Measurements from ENCODE around the gene RABL6.

DNA sequence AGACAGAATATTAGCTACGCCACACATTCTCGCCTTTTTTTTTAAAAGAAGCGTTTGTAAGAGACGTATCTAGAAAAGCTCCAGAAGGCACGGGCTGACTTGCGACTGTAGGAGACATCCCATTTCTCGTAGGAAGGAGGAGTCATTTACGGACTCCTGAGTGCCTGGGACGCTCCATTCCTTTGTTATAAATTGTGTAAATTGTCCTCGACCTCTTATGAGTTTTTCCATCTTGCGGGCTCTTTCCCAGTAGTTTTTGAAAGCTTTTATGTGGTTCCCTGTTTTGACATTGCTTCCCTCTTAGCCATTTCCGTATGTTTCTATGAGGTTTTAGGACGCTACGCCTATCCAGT is 1.0 kb downstream of the RABL6 start:
- TF ChIP-seq, protein P1, sequence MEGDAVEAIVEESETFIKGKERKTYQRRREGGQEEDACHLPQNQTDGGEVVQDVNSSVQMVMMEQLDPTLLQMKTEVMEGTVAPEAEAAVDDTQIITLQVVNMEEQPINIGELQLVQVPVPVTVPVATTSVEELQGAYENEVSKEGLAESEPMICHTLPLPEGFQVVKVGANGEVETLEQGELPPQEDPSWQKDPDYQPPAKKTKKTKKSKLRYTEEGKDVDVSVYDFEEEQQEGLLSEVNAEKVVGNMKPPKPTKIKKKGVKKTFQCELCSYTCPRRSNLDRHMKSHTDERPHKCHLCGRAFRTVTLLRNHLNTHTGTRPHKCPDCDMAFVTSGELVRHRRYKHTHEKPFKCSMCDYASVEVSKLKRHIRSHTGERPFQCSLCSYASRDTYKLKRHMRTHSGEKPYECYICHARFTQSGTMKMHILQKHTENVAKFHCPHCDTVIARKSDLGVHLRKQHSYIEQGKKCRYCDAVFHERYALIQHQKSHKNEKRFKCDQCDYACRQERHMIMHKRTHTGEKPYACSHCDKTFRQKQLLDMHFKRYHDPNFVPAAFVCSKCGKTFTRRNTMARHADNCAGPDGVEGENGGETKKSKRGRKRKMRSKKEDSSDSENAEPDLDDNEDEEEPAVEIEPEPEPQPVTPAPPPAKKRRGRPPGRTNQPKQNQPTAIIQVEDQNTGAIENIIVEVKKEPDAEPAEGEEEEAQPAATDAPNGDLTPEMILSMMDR (tag by site-specific recombination; IDR thresholded peaks at IDR 0.05): no peak
- TF ChIP-seq SALL2 (tag by site-specific recombination; IDR thresholded peaks at IDR 0.05; ENCODE audit: borderline replicate concordance): no peak
- TF ChIP-seq, protein P2, sequence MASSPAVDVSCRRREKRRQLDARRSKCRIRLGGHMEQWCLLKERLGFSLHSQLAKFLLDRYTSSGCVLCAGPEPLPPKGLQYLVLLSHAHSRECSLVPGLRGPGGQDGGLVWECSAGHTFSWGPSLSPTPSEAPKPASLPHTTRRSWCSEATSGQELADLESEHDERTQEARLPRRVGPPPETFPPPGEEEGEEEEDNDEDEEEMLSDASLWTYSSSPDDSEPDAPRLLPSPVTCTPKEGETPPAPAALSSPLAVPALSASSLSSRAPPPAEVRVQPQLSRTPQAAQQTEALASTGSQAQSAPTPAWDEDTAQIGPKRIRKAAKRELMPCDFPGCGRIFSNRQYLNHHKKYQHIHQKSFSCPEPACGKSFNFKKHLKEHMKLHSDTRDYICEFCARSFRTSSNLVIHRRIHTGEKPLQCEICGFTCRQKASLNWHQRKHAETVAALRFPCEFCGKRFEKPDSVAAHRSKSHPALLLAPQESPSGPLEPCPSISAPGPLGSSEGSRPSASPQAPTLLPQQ (tag by site-specific recombination; IDR thresholded peaks at IDR 0.05): no peak
- TF ChIP-seq, protein P3, sequence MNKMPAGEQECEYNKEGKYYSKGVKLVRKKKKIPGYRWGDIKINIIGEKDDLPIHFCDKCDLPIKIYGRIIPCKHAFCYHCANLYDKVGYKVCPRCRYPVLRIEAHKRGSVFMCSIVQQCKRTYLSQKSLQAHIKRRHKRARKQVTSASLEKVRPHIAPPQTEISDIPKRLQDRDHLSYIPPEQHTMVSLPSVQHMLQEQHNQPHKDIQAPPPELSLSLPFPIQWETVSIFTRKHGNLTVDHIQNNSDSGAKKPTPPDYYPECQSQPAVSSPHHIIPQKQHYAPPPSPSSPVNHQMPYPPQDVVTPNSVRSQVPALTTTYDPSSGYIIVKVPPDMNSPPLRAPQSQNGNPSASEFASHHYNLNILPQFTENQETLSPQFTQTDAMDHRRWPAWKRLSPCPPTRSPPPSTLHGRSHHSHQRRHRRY (tag by site-specific recombination; IDR thresholded peaks at IDR 0.05): no peak
- no peak for TF ChIP-seq ZNF626 (tag by site-specific recombination; IDR thresholded peaks at IDR 0.05)
- no peak for TF ChIP-seq ZNF660 (tag by site-specific recombination; IDR thresholded peaks at IDR 0.05)
- TF ChIP-seq ZNF274 (IDR thresholded peaks at IDR 0.05; ENCODE audit: low read length): no peak
- TF ChIP-seq ZNF274 (tag by site-specific recombination; IDR thresholded peaks at IDR 0.05; ENCODE audit: borderline replicate concordance): no peak
